HepG2 (cell line): ENCODE results near the gene SLFNL1. TPM values are rescaled to one million over a fixed set of nuclear protein-coding genes. Genes with fewer than 3 reads are reported as not detected.

Experiments used
- AGO1 ChIP-seq: fragments of 200-400 bp; formaldehyde crosslinking; IDR thresholded peaks from 2 replicates; pipeline ENCODE4 v1.6.1; 2017; ENCODE audit warnings: mild to moderate bottlenecking, low read depth, low read length, moderate library complexity; ENCODE audit not compliant: poor library complexity, severe bottlenecking
- ARHGAP35 ChIP-seq: sonication (generic); formaldehyde crosslinking; IDR thresholded peaks from 2 replicates; pipeline ENCODE4 v1.9.0; 2022; ENCODE audit warnings: mild to moderate bottlenecking, inconsistent platforms, moderate library complexity, missing genetic modification reagents, borderline replicate concordance
- ARNT2 ChIP-seq: sonication (generic); formaldehyde crosslinking; IDR thresholded peaks from 2 replicates; pipeline ENCODE4 v1.8.0; 2022; ENCODE audit warnings: mild to moderate bottlenecking, low read depth, missing genetic modification reagents, moderate library complexity
- CENPX ChIP-seq: sonication (generic); formaldehyde crosslinking; IDR thresholded peaks from 2 replicates; pipeline ENCODE4 v1.9.0; 2021; ENCODE audit warnings: mild to moderate bottlenecking, missing genetic modification reagents, moderate library complexity
- EHMT2 ChIP-seq: fragments of 200-600 bp; sonication (generic); IDR thresholded peaks from 2 replicates; pipeline ENCODE4 v1.7.0; 2017; ENCODE audit warnings: antibody characterized with exemption, low read depth, low read length, borderline replicate concordance
- FOXP1 ChIP-seq, 2 experiments: fragments of 450-650 bp in 1 of 2; IDR thresholded peaks; 2 replicates each; pipeline ENCODE4 v1.6.1; 2017 to 2018; ENCODE audit warnings: antibody characterized with exemption in 1 of 2
- FOXP4 ChIP-seq: sonication (generic); formaldehyde crosslinking; IDR thresholded peaks from 2 replicates; pipeline ENCODE4 v1.4.0; 2020; ENCODE audit warnings: missing genetic modification reagents
- IKZF4 ChIP-seq: sonication (generic); formaldehyde crosslinking; IDR thresholded peaks from 2 replicates; pipeline ENCODE4 v1.5.1; 2020; ENCODE audit warnings: borderline replicate concordance, mild to moderate bottlenecking, low read depth, missing genetic modification reagents; ENCODE audit errors: not compliant biosample characterization
- KLF15 ChIP-seq: sonication (generic); formaldehyde crosslinking; IDR thresholded peaks from 2 replicates; pipeline ENCODE4 v1.8.1; 2023; ENCODE audit warnings: borderline replicate concordance, mild to moderate bottlenecking, inconsistent platforms, missing genetic modification reagents, mixed read lengths
- KMT2B ChIP-seq: IDR thresholded peaks from 2 replicates; pipeline ENCODE4 v1.6.1; 2016; ENCODE audit warnings: missing genetic modification reagents, missing compliant biosample characterization
- MAFG ChIP-seq: sonication (generic); formaldehyde crosslinking; IDR thresholded peaks from 2 replicates; pipeline ENCODE4 v1.5.1; 2020; ENCODE audit warnings: mild to moderate bottlenecking, missing genetic modification reagents
- NKX3-1 ChIP-seq: sonication (generic); formaldehyde crosslinking; IDR thresholded peaks from 2 replicates; pipeline ENCODE4 v1.5.0; 2020; ENCODE audit warnings: missing genetic modification reagents
- SAP130 ChIP-seq: IDR thresholded peaks from 2 replicates; pipeline ENCODE4 v1.6.1; 2016; ENCODE audit warnings: low read depth
- STAG1 ChIP-seq: sonication (generic); formaldehyde crosslinking; IDR thresholded peaks from 2 replicates; pipeline ENCODE4 v1.4.0; 2020; ENCODE audit warnings: missing genetic modification reagents
- TFDP1 ChIP-seq: IDR thresholded peaks from 2 replicates; pipeline ENCODE4 v1.6.1; 2016; ENCODE audit warnings: missing compliant biosample characterization, missing genetic modification reagents, borderline replicate concordance
- ZBTB3 ChIP-seq: sonication (generic); formaldehyde crosslinking; IDR thresholded peaks from 2 replicates; pipeline ENCODE4 v1.4.0; 2020; ENCODE audit warnings: low read depth, mild to moderate bottlenecking, moderate library complexity, missing genetic modification reagents, borderline replicate concordance
- ZEB1 ChIP-seq: IDR thresholded peaks from 2 replicates; pipeline ENCODE4 v1.6.1; 2012; ENCODE audit warnings: mild to moderate bottlenecking, low read depth, inconsistent platforms; ENCODE audit not compliant: insufficient replicate concordance
- ZNF354B ChIP-seq: sonication (generic); formaldehyde crosslinking; IDR thresholded peaks from 2 replicates; pipeline ENCODE4 v1.8.0; 2022; ENCODE audit warnings: mild to moderate bottlenecking, missing genetic modification reagents
- polyA plus RNA-seq, 8 experiments: library from polyadenylated mRNA; depleted of rRNA in 3 of 8; stranded (reverse) in 7 of 8; unstranded in 1 of 8; fragments of >200 nt; fragmentation: Illumina TruSeq in 4 of 8; extraction: Trizol in 4 of 8; gene quantifications; 2 replicates each; pipeline versions ENCODE4 v1.2.1 to v1.2.3, GENCODE V29; 2011 to 2016; ENCODE audit warnings: low read depth in 4 of 8, missing spikeins in 1 of 8, mixed read lengths in 1 of 8; ENCODE audit not compliant: insufficient read depth in 1 of 8
- total RNA-seq, 5 experiments: library from RNA; depleted of rRNA; stranded (reverse); fragments of >200 nt; fragmentation: Illumina TruSeq; extraction: Trizol; gene quantifications; 2 replicates each; pipeline ENCODE4 v1.2.3, GENCODE V29; 2016; ENCODE audit warnings: low read depth in 1 of 5
- TF ChIP-seq, protein P1 (sequence below): sonication (generic); formaldehyde crosslinking; IDR thresholded peaks from 2 replicates; pipeline ENCODE4 v1.4.0; 2020; ENCODE audit warnings: missing genetic modification reagents
- TF ChIP-seq, protein P2 (sequence below): sonication (generic); formaldehyde crosslinking; IDR thresholded peaks from 2 replicates; pipeline ENCODE4 v1.4.0; 2020; ENCODE audit warnings: missing genetic modification reagents

Gene SLFNL1
- total and polyA plus RNA-seq, 2 of the 13 experiments (the other 11 are each of a cell fraction or from before 2014, with no cell fraction given): 0.07 to 0.20 TPM

- peak; percentile 81 for TF ChIP-seq FOXP4
- TF ChIP-seq AGO1: no peak
- no peak for TF ChIP-seq TFDP1 (CRISPR knock-in tag)
- TF ChIP-seq, protein P1, sequence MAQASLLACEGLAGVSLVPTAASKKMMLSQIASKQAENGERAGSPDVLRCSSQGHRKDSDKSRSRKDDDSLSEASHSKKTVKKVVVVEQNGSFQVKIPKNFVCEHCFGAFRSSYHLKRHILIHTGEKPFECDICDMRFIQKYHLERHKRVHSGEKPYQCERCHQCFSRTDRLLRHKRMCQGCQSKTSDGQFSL: no peak
- TF ChIP-seq ZEB1: no peak
- no peak for TF ChIP-seq KMT2B (CRISPR knock-in tag)
- TF ChIP-seq ARHGAP35 (CRISPR knock-in tag): no peak
- no peak for TF ChIP-seq ZBTB3 (CRISPR knock-in tag)
- no peak for TF ChIP-seq FOXP1 (IDR thresholded peaks at IDR 0.05)
- peak; percentile 74; the same call in 1 of the 2 replicates for TF ChIP-seq FOXP1 (CRISPR knock-in tag; IDR thresholded peaks at IDR 0.05)
- TF ChIP-seq IKZF4 (CRISPR knock-in tag): no peak
- no peak for TF ChIP-seq KLF15 (CRISPR knock-in tag)
- no peak for TF ChIP-seq STAG1 (CRISPR knock-in tag)
- no peak for TF ChIP-seq ZNF354B
- TF ChIP-seq CENPX (CRISPR knock-in tag): no peak
- TF ChIP-seq MAFG (CRISPR knock-in tag): no peak
- TF ChIP-seq, protein P2, sequence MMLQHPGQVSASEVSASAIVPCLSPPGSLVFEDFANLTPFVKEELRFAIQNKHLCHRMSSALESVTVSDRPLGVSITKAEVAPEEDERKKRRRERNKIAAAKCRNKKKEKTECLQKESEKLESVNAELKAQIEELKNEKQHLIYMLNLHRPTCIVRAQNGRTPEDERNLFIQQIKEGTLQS (CRISPR knock-in tag): no peak
- TF ChIP-seq NKX3-1 (CRISPR knock-in tag): no peak
- TF ChIP-seq ARNT2 (CRISPR knock-in tag): no peak
- TF ChIP-seq SAP130: peak; percentile 14; the same call in 1 of the 2 replicates
- no peak for TF ChIP-seq EHMT2
- TF ChIP-seq, all 625 proteins: peak for 14
Measured at GRCh38 chr1:41030872-41031616, 9.5 kb upstream of the SLFNL1 start (continued).
